ENCODE data around the gene SAFB. TPM values are rescaled to one million over a fixed set of nuclear protein-coding genes. Genes with fewer than 3 reads are reported as not detected.

Gene SAFB
- total RNA-seq, 1 donor from 2014 or later = 127 TPM

DNA sequence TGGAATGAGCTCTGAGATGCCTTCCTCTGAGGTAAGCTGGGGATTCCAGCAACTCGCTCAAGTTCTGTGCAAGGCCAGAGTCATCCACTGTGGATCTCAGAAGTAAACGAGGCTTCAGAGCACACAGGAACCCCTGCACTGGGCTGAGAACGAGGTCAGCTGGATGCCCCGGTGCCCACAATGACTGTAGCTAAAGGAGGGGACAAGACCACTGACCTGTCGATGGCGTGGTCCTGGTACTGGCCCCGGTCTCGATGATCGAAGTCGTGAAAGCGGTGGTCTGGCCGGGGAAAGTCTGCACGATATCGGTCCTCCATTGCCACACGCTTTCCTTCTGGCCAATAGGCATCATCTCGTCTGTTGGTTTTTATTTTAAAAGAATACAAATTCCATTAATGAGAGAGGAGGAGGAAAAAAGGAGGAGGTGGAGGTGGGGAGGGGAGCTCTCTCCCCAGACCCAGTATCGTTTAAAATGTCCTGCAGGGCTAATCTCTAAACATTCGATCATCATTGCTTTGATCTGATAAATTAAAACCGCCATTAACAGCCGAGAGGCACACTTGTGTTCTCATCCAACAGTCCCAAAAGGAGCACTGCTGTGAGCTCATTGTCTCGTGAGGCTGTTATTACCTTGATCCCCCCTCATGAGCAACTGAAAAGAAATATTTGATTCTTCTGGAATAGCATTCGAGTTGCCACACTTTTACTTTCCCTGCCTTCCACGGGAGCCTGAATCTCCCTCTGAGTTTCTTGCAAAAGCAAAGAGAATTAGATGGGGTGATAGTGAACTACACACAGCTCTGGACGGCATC lies 30.1 kb upstream of the SAFB start:
- TF ChIP-seq, protein P1, sequence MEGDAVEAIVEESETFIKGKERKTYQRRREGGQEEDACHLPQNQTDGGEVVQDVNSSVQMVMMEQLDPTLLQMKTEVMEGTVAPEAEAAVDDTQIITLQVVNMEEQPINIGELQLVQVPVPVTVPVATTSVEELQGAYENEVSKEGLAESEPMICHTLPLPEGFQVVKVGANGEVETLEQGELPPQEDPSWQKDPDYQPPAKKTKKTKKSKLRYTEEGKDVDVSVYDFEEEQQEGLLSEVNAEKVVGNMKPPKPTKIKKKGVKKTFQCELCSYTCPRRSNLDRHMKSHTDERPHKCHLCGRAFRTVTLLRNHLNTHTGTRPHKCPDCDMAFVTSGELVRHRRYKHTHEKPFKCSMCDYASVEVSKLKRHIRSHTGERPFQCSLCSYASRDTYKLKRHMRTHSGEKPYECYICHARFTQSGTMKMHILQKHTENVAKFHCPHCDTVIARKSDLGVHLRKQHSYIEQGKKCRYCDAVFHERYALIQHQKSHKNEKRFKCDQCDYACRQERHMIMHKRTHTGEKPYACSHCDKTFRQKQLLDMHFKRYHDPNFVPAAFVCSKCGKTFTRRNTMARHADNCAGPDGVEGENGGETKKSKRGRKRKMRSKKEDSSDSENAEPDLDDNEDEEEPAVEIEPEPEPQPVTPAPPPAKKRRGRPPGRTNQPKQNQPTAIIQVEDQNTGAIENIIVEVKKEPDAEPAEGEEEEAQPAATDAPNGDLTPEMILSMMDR (conservative IDR thresholded peaks at IDR 0.05) = no peak
- Mint-ChIP-seq H3K36me3 (peaks cover 30% of the 10 kb centered on the region), H3K9me3 (no peaks in the 10 kb centered on the region), H3K27ac (no peak overlapping the region), H3K4me1 (ENCODE audit: unreplicated experiment) (peaks cover 9% of the 10 kb centered on the region), H3K4me3 (no peak overlapping the region), H3K27me3 (no peaks in the 10 kb centered on the region)
- no peak for DNase-seq (ENCODE audit: extremely low spot score, unreplicated experiment)

DNA sequence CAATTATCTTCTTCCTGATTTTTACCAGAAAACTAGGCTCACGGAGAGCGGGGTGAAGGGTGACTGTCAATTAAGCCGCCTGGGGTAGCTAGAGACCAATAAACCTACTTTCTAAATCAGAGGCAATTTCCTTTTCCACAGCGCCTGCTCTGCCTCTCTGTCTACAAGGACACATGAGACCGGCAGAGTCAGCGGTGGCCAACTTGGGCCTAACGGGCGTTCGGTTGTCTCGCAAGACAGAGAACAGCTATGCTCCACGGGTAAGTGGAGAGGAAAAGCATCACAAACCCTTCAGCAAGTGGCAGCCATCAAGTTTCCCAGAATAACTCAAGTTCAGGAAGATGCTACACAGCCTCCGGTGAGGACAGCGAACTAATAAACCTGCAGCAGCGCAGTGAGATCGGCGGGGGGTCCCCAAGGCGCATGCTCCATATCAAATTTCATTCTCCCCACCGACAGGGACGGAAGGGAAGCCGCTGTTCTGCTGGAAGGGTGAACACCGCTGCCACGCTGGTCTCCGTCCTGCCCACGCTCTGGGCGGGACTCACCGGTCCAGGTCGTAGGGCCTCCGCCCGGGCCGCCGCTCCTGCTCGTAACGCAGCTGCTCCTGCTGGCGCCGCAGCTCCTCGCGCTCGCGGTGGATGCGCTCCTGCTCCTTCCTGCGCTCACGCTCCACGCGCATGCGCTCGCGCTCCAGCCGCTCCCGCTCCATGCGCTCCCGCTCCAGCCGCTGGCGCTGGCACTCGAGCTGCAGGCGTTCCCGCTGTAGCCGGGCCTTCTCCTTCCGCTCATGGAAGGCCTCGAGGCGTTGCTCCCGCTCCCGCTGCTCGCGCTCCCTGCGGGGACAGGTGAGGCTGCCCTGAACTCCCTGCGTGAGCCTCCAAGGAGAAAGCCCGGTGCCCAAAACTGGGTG lies 29.3 kb upstream of the SAFB start:
- H3K36me3 Mint-ChIP-seq = peaks cover 31% of the 10 kb centered on the region
- peak overlapping the region; percentile 25 for H3K4me3 Mint-ChIP-seq
- no peak for DNase-seq (ENCODE audit: extremely low spot score, unreplicated experiment)
- TF ChIP-seq, protein P1 (conservative IDR thresholded peaks at IDR 0.05) = no peak
- H3K27me3 Mint-ChIP-seq = no peaks in the 10 kb centered on the region
- no peaks in the 10 kb centered on the region for H3K9me3 Mint-ChIP-seq
- no peak overlapping the region for H3K27ac Mint-ChIP-seq
- peaks cover 9% of the 10 kb centered on the region for H3K4me1 Mint-ChIP-seq (ENCODE audit: unreplicated experiment)

DNA sequence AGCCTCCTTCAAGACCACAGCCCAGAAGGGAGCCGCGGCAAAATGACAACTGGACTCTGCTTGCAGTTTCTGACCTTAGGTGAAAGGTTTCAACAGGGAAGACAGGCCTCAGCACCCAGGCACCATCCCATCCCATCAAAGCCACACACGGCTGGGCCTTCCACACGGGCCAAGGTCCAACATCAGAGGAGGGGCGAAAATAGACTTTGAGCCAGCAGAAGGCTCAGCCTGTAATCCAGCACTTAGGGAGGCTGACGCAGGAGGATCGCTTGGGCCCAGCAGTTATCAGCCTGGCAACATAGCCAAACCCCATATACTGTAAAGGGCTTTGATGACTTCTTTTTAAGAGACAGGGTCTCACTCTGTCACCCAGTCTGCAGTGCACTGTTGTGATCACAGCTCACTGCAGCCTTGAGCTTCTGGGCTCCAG lies 28.3 kb upstream of the SAFB start:
- H3K4me1 Mint-ChIP-seq (ENCODE audit: unreplicated experiment) = peaks cover 9% of the 10 kb centered on the region
- H3K27me3 Mint-ChIP-seq = no peaks in the 10 kb centered on the region
- no peaks in the 10 kb centered on the region for H3K9me3 Mint-ChIP-seq
- H3K27ac Mint-ChIP-seq = no peak overlapping the region
- peaks cover 39% of the 10 kb centered on the region for H3K36me3 Mint-ChIP-seq
- DNase-seq (ENCODE audit: extremely low spot score, unreplicated experiment) = no peak
- H3K4me3 Mint-ChIP-seq = no peak overlapping the region
- TF ChIP-seq, protein P1 (conservative IDR thresholded peaks at IDR 0.05) = no peak

DNA sequence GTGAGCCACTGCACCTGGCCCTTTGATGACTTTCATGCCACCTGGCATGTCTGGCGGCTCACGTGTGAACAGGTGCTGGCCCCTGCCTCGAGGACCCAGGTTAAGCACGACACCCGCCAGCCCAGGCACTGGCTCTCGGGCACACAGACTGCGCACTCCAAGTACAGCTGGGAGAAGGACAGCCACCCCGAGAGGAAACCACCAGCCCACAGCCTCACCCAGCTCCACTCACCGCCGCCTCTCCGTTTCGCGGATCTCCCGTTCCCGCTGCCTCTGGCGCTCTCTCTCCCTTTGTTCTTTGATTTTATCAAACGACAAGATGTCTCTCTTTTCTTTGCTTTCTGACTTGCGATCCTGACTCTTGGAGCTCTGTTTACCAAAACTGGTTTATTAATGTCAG lies 27.8 kb upstream of the SAFB start:
- Mint-ChIP-seq H3K27me3 (no peaks in the 10 kb centered on the region), H3K4me1 (ENCODE audit: unreplicated experiment) (peaks cover 9% of the 10 kb centered on the region), H3K4me3 (no peak overlapping the region), H3K9me3 (no peaks in the 10 kb centered on the region), H3K27ac (no peak overlapping the region), H3K36me3 (peaks cover 41% of the 10 kb centered on the region)
- no peak for DNase-seq (ENCODE audit: extremely low spot score, unreplicated experiment)
- TF ChIP-seq, protein P1 (conservative IDR thresholded peaks at IDR 0.05) = no peak

DNA sequence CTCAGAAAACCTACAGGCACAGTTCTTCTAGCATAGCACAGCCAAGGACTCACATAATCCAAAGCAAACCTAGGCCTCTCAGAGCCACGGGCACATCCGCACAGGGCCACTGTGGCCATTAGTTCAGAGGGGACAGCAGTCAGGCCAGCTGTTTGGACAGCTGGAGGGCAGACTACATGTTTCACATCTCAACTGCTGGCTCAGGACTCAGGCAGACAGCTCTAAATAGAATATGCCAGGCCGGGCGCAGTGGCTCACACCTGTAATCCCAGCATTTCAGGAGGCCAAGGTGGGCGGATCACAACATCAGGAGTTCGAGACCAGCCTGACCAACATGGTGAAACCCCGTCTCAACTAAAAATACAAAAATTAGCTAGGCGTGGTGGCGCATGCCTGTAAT lies 27.1 kb upstream of the SAFB start:
- peaks cover 9% of the 10 kb centered on the region for H3K4me1 Mint-ChIP-seq (ENCODE audit: unreplicated experiment)
- H3K27me3 Mint-ChIP-seq = no peaks in the 10 kb centered on the region
- no peak for DNase-seq (ENCODE audit: extremely low spot score, unreplicated experiment)
- no peaks in the 10 kb centered on the region for H3K9me3 Mint-ChIP-seq
- no peak overlapping the region for H3K27ac Mint-ChIP-seq
- peaks cover 43% of the 10 kb centered on the region for H3K36me3 Mint-ChIP-seq
- TF ChIP-seq, protein P1 (conservative IDR thresholded peaks at IDR 0.05) = no peak
- H3K4me3 Mint-ChIP-seq = no peak overlapping the region

Measured in type B pancreatic cell (in vitro differentiated cells).